Osteocyte (in vitro differentiated cells): ENCODE data around the gene HOXC12. TPM values are rescaled to one million over a fixed set of nuclear protein-coding genes. Genes with fewer than 3 reads are reported as not detected.

ENCODE experiments used
- DNase-seq: peaks from one replicate; pipeline ENCODE4 v3.0.0; 2021; ENCODE audit warnings: mixed read lengths; ENCODE audit not compliant: unreplicated experiment; ENCODE audit errors: extremely low spot score
- H3K27ac Mint-ChIP-seq: one replicate; pipeline ENCODE4 v1.8.0; 2021; ENCODE audit warnings: mild to moderate bottlenecking, mixed read lengths; ENCODE audit not compliant: unreplicated experiment
- H3K27me3 Mint-ChIP-seq: one replicate; pipeline ENCODE4 v1.8.0; 2021; ENCODE audit warnings: mixed read lengths; ENCODE audit not compliant: unreplicated experiment
- H3K36me3 Mint-ChIP-seq: one replicate; pipeline ENCODE4 v1.8.0; 2021; ENCODE audit warnings: mixed read lengths; ENCODE audit not compliant: unreplicated experiment
- H3K4me1 Mint-ChIP-seq: one replicate; pipeline ENCODE4 v1.8.0; 2021; ENCODE audit warnings: mixed read lengths; ENCODE audit not compliant: unreplicated experiment
- H3K4me3 Mint-ChIP-seq: one replicate; pipeline ENCODE4 v1.8.0; 2021; ENCODE audit warnings: mild to moderate bottlenecking, moderate library complexity, mixed read lengths; ENCODE audit not compliant: unreplicated experiment
- H3K9me3 Mint-ChIP-seq: one replicate; pipeline ENCODE4 v1.8.0; 2021; ENCODE audit warnings: mixed read lengths; ENCODE audit not compliant: unreplicated experiment
- total RNA-seq: library from RNA; stranded (reverse); gene quantifications from 2 replicates; pipeline ENCODE4 v1.2.1, GENCODE V29; 2021
- TF ChIP-seq, protein P1 (sequence below): fragments of 200-600 bp; sonication (generic); IDR thresholded peaks from 2 replicates; pipeline ENCODE4 v1.5.0; 2021; ENCODE audit warnings: antibody characterized with exemption, mild to moderate bottlenecking, moderate library complexity

The HOXC12 gene
- total RNA-seq, 1 donor from 2014 or later: not detected

GRCh38 chr12:53963005-53963404 lies 8.3 kb downstream of the HOXC12 start:
- H3K4me3 Mint-ChIP-seq: no peak overlapping the region
- no peaks in the 10 kb centered on the region for H3K9me3 Mint-ChIP-seq
- TF ChIP-seq, protein P1, sequence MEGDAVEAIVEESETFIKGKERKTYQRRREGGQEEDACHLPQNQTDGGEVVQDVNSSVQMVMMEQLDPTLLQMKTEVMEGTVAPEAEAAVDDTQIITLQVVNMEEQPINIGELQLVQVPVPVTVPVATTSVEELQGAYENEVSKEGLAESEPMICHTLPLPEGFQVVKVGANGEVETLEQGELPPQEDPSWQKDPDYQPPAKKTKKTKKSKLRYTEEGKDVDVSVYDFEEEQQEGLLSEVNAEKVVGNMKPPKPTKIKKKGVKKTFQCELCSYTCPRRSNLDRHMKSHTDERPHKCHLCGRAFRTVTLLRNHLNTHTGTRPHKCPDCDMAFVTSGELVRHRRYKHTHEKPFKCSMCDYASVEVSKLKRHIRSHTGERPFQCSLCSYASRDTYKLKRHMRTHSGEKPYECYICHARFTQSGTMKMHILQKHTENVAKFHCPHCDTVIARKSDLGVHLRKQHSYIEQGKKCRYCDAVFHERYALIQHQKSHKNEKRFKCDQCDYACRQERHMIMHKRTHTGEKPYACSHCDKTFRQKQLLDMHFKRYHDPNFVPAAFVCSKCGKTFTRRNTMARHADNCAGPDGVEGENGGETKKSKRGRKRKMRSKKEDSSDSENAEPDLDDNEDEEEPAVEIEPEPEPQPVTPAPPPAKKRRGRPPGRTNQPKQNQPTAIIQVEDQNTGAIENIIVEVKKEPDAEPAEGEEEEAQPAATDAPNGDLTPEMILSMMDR: no peak
- peaks cover 90% of the 10 kb centered on the region for H3K27me3 Mint-ChIP-seq
- no peaks in the 10 kb centered on the region for H3K36me3 Mint-ChIP-seq
- H3K27ac Mint-ChIP-seq: no peak overlapping the region
- H3K4me1 Mint-ChIP-seq: peaks cover 15% of the 10 kb centered on the region
- no peak for DNase-seq

- H3K9me3 Mint-ChIP-seq: no peaks in the 10 kb centered on the region
- H3K4me1 Mint-ChIP-seq: peaks cover 15% of the 10 kb centered on the region
- peaks cover 90% of the 10 kb centered on the region for H3K27me3 Mint-ChIP-seq
- DNase-seq: no peak
- H3K4me3 Mint-ChIP-seq: no peak overlapping the region
- H3K27ac Mint-ChIP-seq: no peak overlapping the region
- TF ChIP-seq, protein P1: no peak
- no peaks in the 10 kb centered on the region for H3K36me3 Mint-ChIP-seq
These were observed 9.0 kb downstream of the HOXC12 start for GRCh38 chr12:53963434-53964314.

DNA sequence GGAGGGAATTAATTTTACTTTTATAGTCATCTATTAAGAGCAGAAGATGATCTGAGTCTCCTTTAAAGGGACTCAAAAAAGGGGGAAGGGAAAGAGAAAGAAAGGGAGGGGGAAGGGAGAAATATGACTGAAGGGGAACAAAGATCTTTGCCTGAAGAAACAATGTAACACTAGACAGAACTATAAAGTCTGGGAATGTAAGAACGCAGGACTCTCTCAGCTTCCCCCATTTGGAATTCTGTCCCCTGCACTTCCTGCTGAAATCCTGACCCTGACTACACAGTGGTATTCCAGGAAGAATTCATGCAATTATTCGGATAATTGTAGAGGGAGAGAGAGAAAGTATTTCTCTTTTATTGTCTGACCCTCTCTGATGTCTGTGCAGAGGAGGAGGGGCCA lies 9.6 kb downstream of the HOXC12 start:
- Mint-ChIP-seq H3K36me3 (no peaks in the 10 kb centered on the region), H3K4me3 (no peak overlapping the region), H3K27ac (no peak overlapping the region), H3K4me1 (peaks cover 15% of the 10 kb centered on the region), H3K9me3 (no peaks in the 10 kb centered on the region), H3K27me3 (peaks cover 91% of the 10 kb centered on the region)
- DNase-seq: no peak
- TF ChIP-seq, protein P1: no peak

- H3K9me3 Mint-ChIP-seq: no peaks in the 10 kb centered on the region
- H3K27ac Mint-ChIP-seq: no peak overlapping the region
These were observed 10.8 kb downstream of the HOXC12 start for GRCh38 chr12:53965281-53966084.

More at GRCh38 chr12:53965281-53966084, 10.8 kb downstream of the HOXC12 start:
- H3K4me1 Mint-ChIP-seq: peaks cover 15% of the 10 kb centered on the region
- H3K36me3 Mint-ChIP-seq: no peaks in the 10 kb centered on the region
- no peak overlapping the region for H3K4me3 Mint-ChIP-seq
- TF ChIP-seq, protein P1: no peak
- H3K27me3 Mint-ChIP-seq: peaks cover 91% of the 10 kb centered on the region
- DNase-seq: no peak
